B cell (primary cell): ENCODE results near the gene ZNF761. TPM values are rescaled to one million over a fixed set of nuclear protein-coding genes. Genes with fewer than 3 reads are reported as not detected.
"Not testable (repeated sequence)": the region's sequence is repeated elsewhere in the genome, so short reads cannot be mapped to it uniquely, and the experiment has no call there.

Source experiments
- ATAC-seq: fragments of 200-7000 bp; cut with Tn5 transposase; one replicate; pipeline ENCODE4 v1.10.0; 2021; ENCODE audit warnings: low read depth, mild to moderate bottlenecking, moderate number of reproducible peaks, moderate library complexity
- CTCF ChIA-PET: fragments of 350-600 bp; sonication (Branson Sonifier 250); formaldehyde crosslinking; loops from one replicate; lab custom pipeline; 2021; ENCODE audit warnings: antibody characterized with exemption, inconsistent platforms; lab: Charles Lee
- POLR2A ChIA-PET: fragments of 350-600 bp; sonication (Branson Sonifier 250); formaldehyde crosslinking; loops from one replicate; lab custom pipeline; 2021; ENCODE audit warnings: antibody characterized with exemption; lab: Charles Lee
- DNase-seq: peaks from one replicate; pipeline ENCODE4 v3.0.0; 2013
- H2AFZ ChIP-seq: 2 replicates; pipeline ENCODE4 v1.6.1; 2012; ENCODE audit warnings: mild to moderate bottlenecking, low read depth, low read length; ENCODE audit not compliant: insufficient read depth, poor library complexity, severe bottlenecking
- H3K27ac ChIP-seq, 2 donors: 1 replicate in 1 of 2; 2 replicates in 1 of 2; pipeline ENCODE4 v1.5.1; 2012 to 2013; ENCODE audit warnings: low read length in 2 of 2, mild to moderate bottlenecking in 2 of 2, moderate library complexity in 1 of 2
- H3K27me3 ChIP-seq, 4 experiments: fragments of 200-600 bp in 1 of 4; sonication (generic) in 1 of 4; replicated peaks in 1 of 4; 1 replicate in 2 of 4; 2 replicates in 2 of 4; pipeline versions ENCODE4 v1.6.1 to v1.7.0; 2013 to 2016; ENCODE audit warnings: low read length in 3 of 4, mild to moderate bottlenecking in 2 of 4, mixed read lengths in 1 of 4, moderate library complexity in 1 of 4; ENCODE audit not compliant: insufficient read depth in 4 of 4, control insufficient read depth in 3 of 4; ENCODE audit errors: control extremely low read depth in 1 of 4
- H3K36me3 ChIP-seq, 2 experiments: replicated peaks in 1 of 2; 1 replicate in 1 of 2; 2 replicates in 1 of 2; pipeline versions ENCODE4 v1.6.1 to v1.7.1; 2013; ENCODE audit warnings: low read length in 1 of 2; ENCODE audit not compliant: insufficient read depth in 2 of 2, control insufficient read depth in 1 of 2; ENCODE audit errors: control extremely low read depth in 1 of 2, extremely low read depth in 1 of 2
- H3K4me1 ChIP-seq, 2 donors: fragments of 200-600 bp in 1 of 2; sonication (generic) in 1 of 2; 1 replicate in 1 of 2; 2 replicates in 1 of 2; pipeline versions ENCODE4 v1.5.1 to v1.6.1; 2013 to 2017; ENCODE audit warnings: low read length in 2 of 2; ENCODE audit not compliant: control insufficient read depth in 2 of 2, insufficient read depth in 2 of 2
- H3K4me2 ChIP-seq: replicated peaks from 2 replicates; pipeline ENCODE3; 2012; ENCODE audit warnings: mild to moderate bottlenecking, low read depth, low read length; ENCODE audit not compliant: poor library complexity, severe bottlenecking
- H3K4me3 ChIP-seq, 5 experiments: fragments of 200-600 bp in 1 of 5; sonication (generic) in 1 of 5; 1 replicate in 3 of 5; 2 replicates in 2 of 5; pipeline versions ENCODE4 v1.5.1 to v1.7.0; 2011 to 2016; ENCODE audit warnings: low read length in 4 of 5, mild to moderate bottlenecking in 4 of 5, low read depth in 2 of 5, control low read depth in 1 of 5, moderate library complexity in 1 of 5; ENCODE audit not compliant: insufficient read depth in 1 of 5; ENCODE audit errors: control extremely low read depth in 1 of 5, extremely low read depth in 1 of 5
- H3K79me2 ChIP-seq: fragments of 200-600 bp; sonication (generic); one replicate; pipeline ENCODE4 v1.6.0; 2016; ENCODE audit warnings: low read length; ENCODE audit not compliant: control insufficient read depth, insufficient read depth
- H3K9ac ChIP-seq: fragments of 200-600 bp; sonication (generic); 2 replicates; pipeline ENCODE4 v1.6.1; 2017; ENCODE audit warnings: mild to moderate bottlenecking, low read length, moderate library complexity
- H3K9me3 ChIP-seq, 3 donors: one replicate each; pipeline versions ENCODE4 v1.6.1 to v1.7.1; 2013; ENCODE audit warnings: low read length in 2 of 3; ENCODE audit not compliant: control insufficient read depth in 2 of 3, insufficient read depth in 1 of 3; ENCODE audit errors: control extremely low read depth in 1 of 3
- H4K20me1 ChIP-seq: 2 replicates; pipeline ENCODE4 v1.6.0; 2012; ENCODE audit warnings: mild to moderate bottlenecking, low read length; ENCODE audit not compliant: insufficient read depth, control insufficient read depth, poor library complexity, severe bottlenecking
- H3K27ac Mint-ChIP-seq: one replicate; pipeline ENCODE4 v1.8.0; 2021; ENCODE audit warnings: mixed read lengths
- H3K27me3 Mint-ChIP-seq: one replicate; pipeline ENCODE4 v1.8.0; 2021; ENCODE audit warnings: mixed read lengths
- H3K4me1 Mint-ChIP-seq: one replicate; pipeline ENCODE4 v1.8.0; 2021; ENCODE audit warnings: mixed read lengths
- H3K4me3 Mint-ChIP-seq: one replicate; pipeline ENCODE4 v1.8.0; 2021; ENCODE audit warnings: mixed read lengths
- H3K9me3 Mint-ChIP-seq: one replicate; pipeline ENCODE4 v1.8.0; 2022; ENCODE audit warnings: mixed read lengths; ENCODE audit not compliant: insufficient read depth
- WGBS: methylation state at CpG from one replicate; pipeline ENCODE4 v1.1.5; 2013; ENCODE audit warnings: missing lambda C conversion rate; ENCODE audit not compliant: insufficient coverage; 5-methylcytosine and 5-hydroxymethylcytosine counted together
- intact Hi-C: fragments of 100-400 bp; cut with micrococcal nuclease; formaldehyde crosslinking; loops from one replicate; pipeline ENCODE4 v1.10.0; 2022
- polyA plus RNA-seq: library from polyadenylated mRNA; depleted of rRNA; stranded (reverse); fragments of >200 nt; gene quantifications from 2 replicates; pipeline ENCODE4 v1.2.3, GENCODE V29; 2012
- total RNA-seq, 2 donors: library from RNA; stranded (reverse); fragments of 120-200 nt in 1 of 2; gene quantifications; 1 replicate in 1 of 2; 2 replicates in 1 of 2; pipeline versions ENCODE4 v1.2.3 to v1.2.4, GENCODE V29; 2013 to 2022

Gene ZNF761
- total and polyA plus RNA-seq, 2 donors (not counting 1 experiment from before 2014, with no cell fraction given) = 12.1 to 14.9 TPM

DNA sequence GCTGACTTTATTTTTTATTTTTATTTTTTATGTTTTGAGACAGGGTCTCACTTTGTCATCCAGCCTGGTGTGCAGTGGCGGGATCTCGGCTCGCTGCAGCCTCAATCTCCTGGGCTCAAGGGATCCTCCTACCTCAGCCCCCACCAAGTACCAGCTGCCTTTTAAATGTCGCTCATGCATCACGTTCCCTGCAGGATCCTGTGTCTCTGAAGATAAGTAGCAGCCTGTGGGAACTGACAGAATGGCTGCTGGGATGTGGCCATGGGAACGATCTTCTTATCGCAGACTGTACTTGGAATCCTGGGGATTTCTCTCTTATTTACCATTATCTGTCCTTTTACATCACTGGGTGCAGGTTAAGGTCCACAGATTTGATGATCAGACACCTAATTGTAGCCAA is 71.4 kb downstream of the ZNF761 start:
- H3K27me3 ChIP-seq = peaks cover 0 to 18% (median 1%) of the 10 kb centered on the region in 4 experiments
- H3K27me3 Mint-ChIP-seq = peaks cover 20% of the 10 kb centered on the region
- peaks cover 10% of the 10 kb centered on the region for H3K9me3 Mint-ChIP-seq
- H4K20me1 ChIP-seq, H3K36me3 ChIP-seq, H3K4me1 ChIP-seq, DNase-seq, H3K79me2 ChIP-seq, H3K4me3 Mint-ChIP-seq, intact Hi-C loops, H3K27ac Mint-ChIP-seq, ATAC-seq, H3K4me2 ChIP-seq, H3K4me1 Mint-ChIP-seq, POLR2A ChIA-PET, H3K4me3 ChIP-seq, H3K27ac ChIP-seq, H2AFZ ChIP-seq, H3K9ac ChIP-seq, CTCF ChIA-PET: not testable (repeated sequence)
- WGBS = no CpG with 5 or more reads among the region's 7 CpGs
- H3K9me3 ChIP-seq = peaks cover 0 to 38% (median 3%) of the 10 kb centered on the region in 3 donors

DNA sequence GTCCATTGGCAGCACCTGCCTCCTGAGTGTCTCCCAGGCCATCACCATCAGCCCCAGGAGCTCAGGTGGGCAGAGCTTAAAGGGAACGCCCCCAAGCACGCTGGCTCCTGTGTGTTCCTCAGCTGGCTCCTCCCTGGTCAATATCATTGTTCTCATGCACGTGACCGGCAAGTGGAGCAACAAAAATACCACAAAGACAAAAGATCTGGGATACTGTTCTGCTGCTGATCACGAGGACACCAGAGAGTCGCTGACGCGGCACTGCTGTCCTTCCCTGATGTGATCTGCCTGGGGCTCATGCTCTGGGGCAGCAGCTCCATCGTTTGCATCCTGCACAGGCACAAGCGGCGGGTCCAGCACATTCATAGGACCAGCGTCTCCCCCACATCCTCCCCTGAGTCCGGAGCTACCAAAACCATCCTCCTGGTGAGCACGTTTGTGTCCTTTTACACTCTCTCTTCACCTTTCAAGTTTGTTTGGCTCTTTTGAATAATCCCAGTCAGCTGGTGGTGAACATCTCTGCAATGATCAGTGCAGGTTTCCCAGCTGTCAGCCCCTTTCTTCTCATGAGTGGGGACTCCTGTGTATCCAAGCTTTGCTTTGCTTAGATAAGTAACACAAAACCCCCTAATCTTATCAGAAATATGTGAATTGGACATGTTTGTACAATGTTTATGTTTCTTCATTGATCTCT is 72.0 kb downstream of the ZNF761 start:
- H4K20me1 ChIP-seq, H3K4me1 ChIP-seq, H3K79me2 ChIP-seq, H2AFZ ChIP-seq, H3K4me1 Mint-ChIP-seq, H3K36me3 ChIP-seq, H3K27ac Mint-ChIP-seq, H3K27ac ChIP-seq, H3K4me3 Mint-ChIP-seq, ATAC-seq, DNase-seq, H3K9ac ChIP-seq, H3K4me2 ChIP-seq, CTCF ChIA-PET, H3K4me3 ChIP-seq, H3K9me3 Mint-ChIP-seq, intact Hi-C loops, POLR2A ChIA-PET: not testable (repeated sequence)
- peaks cover 25% of the 10 kb centered on the region for H3K27me3 Mint-ChIP-seq
- Histone ChIP-seq H3K9me3 (peaks cover 0 to 31% (median 3%) of the 10 kb centered on the region in 3 donors), H3K27me3 (peaks cover 0 to 18% (median 1%) of the 10 kb centered on the region in 4 experiments)
- no CpG with 5 or more reads among the region's 14 CpGs for WGBS

DNA sequence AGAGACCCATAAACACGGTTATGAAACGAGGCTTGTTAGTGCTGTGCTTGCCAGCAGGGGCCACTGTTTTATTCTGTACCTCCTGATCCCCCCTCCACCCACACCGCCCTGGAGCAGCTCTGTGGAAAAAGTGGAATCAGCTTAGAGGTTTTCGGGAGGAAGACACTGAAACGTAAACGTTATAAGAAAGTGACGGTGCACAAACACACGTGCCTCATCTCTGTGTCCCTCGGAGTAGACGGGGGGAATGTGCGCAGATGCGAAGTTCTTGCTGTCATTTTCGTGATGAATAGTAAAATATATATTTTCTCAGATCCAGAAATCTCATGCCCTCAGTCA is 72.5 kb downstream of the ZNF761 start:
- H4K20me1 ChIP-seq, H3K27ac Mint-ChIP-seq, H3K9me3 Mint-ChIP-seq, H3K36me3 ChIP-seq, H3K4me1 ChIP-seq, ATAC-seq, H3K9ac ChIP-seq, H3K4me2 ChIP-seq, H3K4me3 ChIP-seq, H3K27ac ChIP-seq, H3K4me3 Mint-ChIP-seq, DNase-seq, H3K79me2 ChIP-seq, H3K4me1 Mint-ChIP-seq, CTCF ChIA-PET, POLR2A ChIA-PET, H2AFZ ChIP-seq, intact Hi-C loops: not testable (repeated sequence)
- 6% methylated on average over 3 of the region's 13 CpGs for WGBS
- Histone ChIP-seq H3K27me3 (peaks cover 0 to 18% (median 1%) of the 10 kb centered on the region in 4 experiments), H3K9me3 (peaks cover 0 to 34% (median 3%) of the 10 kb centered on the region in 3 donors)
- H3K27me3 Mint-ChIP-seq = peaks cover 27% of the 10 kb centered on the region
